Activated T-cell treated with anti-CD3 and anti-CD28 coated beads, Interleukin-2, amount 50 U/mL, for 24 hours (primary cell): ENCODE results near the gene LAG3.
A peak's percentile ranks its signal among the peaks of the same experiment; 100 is the strongest.

Experiments used
- DNase-seq: peaks from one replicate; pipeline ENCODE4 v3.0.0-alpha.2; 2020
- H3K27ac Mint-ChIP-seq: 2 replicates; pipeline ENCODE4 v1.8.0; 2020; ENCODE audit warnings: mild to moderate bottlenecking, mixed read lengths
- H3K27me3 Mint-ChIP-seq: 2 replicates; pipeline ENCODE4 v1.8.0; 2020; ENCODE audit warnings: mixed read lengths
- H3K36me3 Mint-ChIP-seq: 2 replicates; pipeline ENCODE4 v1.8.0; 2020; ENCODE audit warnings: low read depth, mixed read lengths
- H3K4me1 Mint-ChIP-seq: 2 replicates; pipeline ENCODE4 v1.8.0; 2020; ENCODE audit warnings: low read depth, mixed read lengths
- H3K4me3 Mint-ChIP-seq: 2 replicates; pipeline ENCODE4 v1.8.0; 2020; ENCODE audit warnings: mild to moderate bottlenecking, moderate library complexity, mixed read lengths
- H3K9me3 Mint-ChIP-seq: 2 replicates; pipeline ENCODE4 v1.8.0; 2020; ENCODE audit warnings: mixed read lengths

LAG3 gene

GRCh38 chr12:6813363-6813762, 41.0 kb downstream of the LAG3 start:
- Mint-ChIP-seq H3K36me3 (peaks cover 62% of the 10 kb centered on the region), H3K4me1 (peaks cover 15% of the 10 kb centered on the region), H3K27me3 (no peaks in the 10 kb centered on the region), H3K4me3 (no peak overlapping the region), H3K9me3 (no peaks in the 10 kb centered on the region), H3K27ac (no peak overlapping the region)
- DNase-seq = no peak

DNA sequence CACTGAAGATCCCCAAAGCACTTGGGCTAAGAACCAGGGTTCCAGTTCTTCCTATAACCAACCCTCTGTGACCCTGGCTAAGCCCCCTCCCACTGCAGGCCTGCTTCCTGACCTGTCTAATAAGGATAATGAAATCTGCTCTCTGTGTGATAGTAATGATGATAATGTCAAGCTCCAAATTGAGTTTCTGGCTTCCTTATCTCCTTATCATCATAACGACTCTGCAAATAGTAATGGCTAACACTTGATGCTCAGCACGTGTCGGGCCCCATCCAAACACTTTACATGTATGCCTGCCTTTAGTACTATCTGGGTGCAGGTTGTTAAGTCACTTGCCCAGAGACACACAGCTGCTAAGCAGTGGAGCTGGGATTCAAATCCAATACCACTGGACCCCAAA, 44.3 kb downstream of the LAG3 start:
- Mint-ChIP-seq H3K9me3 (no peaks in the 10 kb centered on the region), H3K36me3 (peaks cover 63% of the 10 kb centered on the region), H3K27me3 (peaks cover 6% of the 10 kb centered on the region), H3K27ac (no peak overlapping the region), H3K4me1 (peaks cover 8% of the 10 kb centered on the region), H3K4me3 (no peak overlapping the region)
- DNase-seq = no peak

- no peak for DNase-seq
- Mint-ChIP-seq H3K9me3 (no peaks in the 10 kb centered on the region), H3K36me3 (peaks cover 63% of the 10 kb centered on the region), H3K27me3 (peaks cover 10% of the 10 kb centered on the region), H3K27ac (no peak overlapping the region), H3K4me1 (peaks cover 12% of the 10 kb centered on the region), H3K4me3 (no peak overlapping the region)
Measured at GRCh38 chr12:6817098-6817497, 44.8 kb downstream of the LAG3 start.

DNA sequence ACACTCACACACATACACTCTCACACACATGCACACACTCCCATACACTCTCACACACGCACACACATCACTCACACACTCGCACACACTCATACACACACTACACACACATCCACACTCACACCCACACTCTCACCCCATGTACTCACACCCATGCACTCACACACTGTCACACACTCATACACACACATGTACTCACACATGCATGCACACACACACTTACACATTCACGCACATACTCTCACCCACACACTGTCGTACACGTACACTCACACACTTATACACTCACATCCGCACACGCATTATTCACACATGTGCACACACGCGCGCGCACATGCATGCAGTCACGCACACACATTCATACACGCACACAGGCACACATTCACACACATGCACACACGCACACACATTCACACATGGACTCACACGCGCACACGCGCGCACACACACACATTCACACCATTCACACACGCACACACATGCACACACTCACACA, 45.4 kb downstream of the LAG3 start:
- Mint-ChIP-seq H3K9me3 (no peaks in the 10 kb centered on the region), H3K27me3 (peaks cover 16% of the 10 kb centered on the region), H3K36me3 (peaks cover 63% of the 10 kb centered on the region), H3K27ac (peak overlapping the region; percentile 1), H3K4me3 (no peak overlapping the region), H3K4me1 (peaks cover 13% of the 10 kb centered on the region)
- DNase-seq = no peak

DNA sequence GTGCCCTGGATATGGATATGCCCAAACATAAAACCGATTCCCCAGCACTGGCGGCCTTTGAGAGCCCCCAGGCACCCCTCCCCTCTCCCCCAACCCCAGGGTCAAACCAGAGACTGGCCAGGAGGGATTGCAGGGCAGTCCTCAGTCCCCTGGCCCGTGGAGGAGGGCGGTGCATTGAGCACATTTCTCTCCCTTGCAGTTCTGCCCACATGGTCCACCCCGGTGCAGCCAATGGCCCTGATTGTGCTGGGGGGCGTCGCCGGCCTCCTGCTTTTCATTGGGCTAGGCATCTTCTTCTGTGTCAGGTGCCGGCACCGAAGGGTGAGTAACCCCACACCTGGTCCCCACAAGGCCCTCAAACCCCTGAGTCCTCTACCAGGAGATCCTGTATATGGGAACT, 45.9 kb downstream of the LAG3 start:
- H3K4me3 Mint-ChIP-seq = no peak overlapping the region
- peaks cover 13% of the 10 kb centered on the region for H3K4me1 Mint-ChIP-seq
- no peak overlapping the region for H3K27ac Mint-ChIP-seq
- peaks cover 21% of the 10 kb centered on the region for H3K27me3 Mint-ChIP-seq
- H3K36me3 Mint-ChIP-seq = peaks cover 63% of the 10 kb centered on the region
- no peak for DNase-seq
- H3K9me3 Mint-ChIP-seq = no peaks in the 10 kb centered on the region

DNA sequence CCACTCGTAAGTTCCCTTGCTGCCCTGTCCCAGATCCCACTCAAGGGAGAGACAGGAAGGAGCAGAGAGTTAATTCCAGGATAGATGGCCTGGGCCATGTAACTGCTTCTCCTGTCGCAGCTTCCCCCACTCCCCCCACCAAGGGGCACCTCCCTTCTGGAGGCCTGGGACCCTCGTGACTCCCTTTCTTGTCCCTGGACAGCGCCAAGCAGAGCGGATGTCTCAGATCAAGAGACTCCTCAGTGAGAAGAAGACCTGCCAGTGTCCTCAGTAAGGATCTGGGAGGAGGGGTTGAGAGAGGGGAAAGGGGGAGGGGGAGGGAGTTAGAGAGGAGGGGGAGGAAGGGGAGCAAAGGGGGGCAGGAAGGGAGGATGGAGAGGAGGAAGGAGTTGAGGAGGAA, 46.3 kb downstream of the LAG3 start:
- Mint-ChIP-seq H3K4me1 (peaks cover 13% of the 10 kb centered on the region), H3K9me3 (no peaks in the 10 kb centered on the region), H3K27ac (no peak overlapping the region), H3K27me3 (peaks cover 25% of the 10 kb centered on the region), H3K4me3 (no peak overlapping the region), H3K36me3 (peaks cover 59% of the 10 kb centered on the region)
- no peak for DNase-seq

DNA sequence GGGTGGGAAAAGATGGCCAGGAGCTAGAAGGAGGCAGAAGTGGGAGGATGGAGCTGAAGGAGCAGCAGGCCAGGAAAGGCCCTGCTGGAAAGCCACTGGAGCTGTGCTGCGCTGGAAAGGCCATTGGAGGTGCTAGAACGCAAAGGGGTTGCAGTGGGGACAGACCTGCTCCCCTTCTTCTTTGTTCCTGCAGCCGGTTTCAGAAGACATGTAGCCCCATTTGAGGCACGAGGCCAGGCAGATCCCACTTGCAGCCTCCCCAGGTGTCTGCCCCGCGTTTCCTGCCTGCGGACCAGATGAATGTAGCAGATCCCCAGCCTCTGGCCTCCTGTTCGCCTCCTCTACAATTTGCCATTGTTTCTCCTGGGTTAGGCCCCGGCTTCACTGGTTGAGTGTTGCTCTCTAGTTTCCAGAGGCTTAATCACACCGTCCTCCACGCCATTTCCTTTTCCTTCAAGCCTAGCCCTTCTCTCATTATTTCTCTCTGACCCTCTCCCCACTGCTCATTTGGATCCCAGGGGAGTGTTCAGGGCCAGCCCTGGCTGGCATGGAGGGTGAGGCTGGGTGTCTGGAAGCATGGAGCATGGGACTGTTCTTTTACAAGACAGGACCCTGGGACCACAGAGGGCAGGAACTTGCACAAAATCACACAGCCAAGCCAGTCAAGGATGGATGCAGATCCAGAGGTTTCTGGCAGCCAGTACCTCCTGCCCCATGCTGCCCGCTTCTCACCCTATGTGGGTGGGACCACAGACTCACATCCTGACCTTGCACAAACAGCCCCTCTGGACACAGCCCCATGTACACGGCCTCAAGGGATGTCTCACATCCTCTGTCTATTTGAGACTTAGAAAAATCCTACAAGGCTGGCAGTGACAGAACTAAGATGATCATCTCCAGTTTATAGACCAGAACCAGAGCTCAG, 47.0 kb downstream of the LAG3 start:
- Mint-ChIP-seq H3K36me3 (peaks cover 51% of the 10 kb centered on the region), H3K27ac (peak overlapping the region; percentile 37), H3K9me3 (no peaks in the 10 kb centered on the region), H3K27me3 (peaks cover 31% of the 10 kb centered on the region), H3K4me3 (no peak overlapping the region), H3K4me1 (peaks cover 13% of the 10 kb centered on the region)
- no peak for DNase-seq

- DNase-seq = no peak
- Mint-ChIP-seq H3K36me3 (peaks cover 44% of the 10 kb centered on the region), H3K4me3 (no peak overlapping the region), H3K9me3 (no peaks in the 10 kb centered on the region), H3K4me1 (peaks cover 14% of the 10 kb centered on the region), H3K27me3 (peaks cover 37% of the 10 kb centered on the region), H3K27ac (no peak overlapping the region)
Measured at GRCh38 chr12:6820166-6820565, 47.8 kb downstream of the LAG3 start.

DNA sequence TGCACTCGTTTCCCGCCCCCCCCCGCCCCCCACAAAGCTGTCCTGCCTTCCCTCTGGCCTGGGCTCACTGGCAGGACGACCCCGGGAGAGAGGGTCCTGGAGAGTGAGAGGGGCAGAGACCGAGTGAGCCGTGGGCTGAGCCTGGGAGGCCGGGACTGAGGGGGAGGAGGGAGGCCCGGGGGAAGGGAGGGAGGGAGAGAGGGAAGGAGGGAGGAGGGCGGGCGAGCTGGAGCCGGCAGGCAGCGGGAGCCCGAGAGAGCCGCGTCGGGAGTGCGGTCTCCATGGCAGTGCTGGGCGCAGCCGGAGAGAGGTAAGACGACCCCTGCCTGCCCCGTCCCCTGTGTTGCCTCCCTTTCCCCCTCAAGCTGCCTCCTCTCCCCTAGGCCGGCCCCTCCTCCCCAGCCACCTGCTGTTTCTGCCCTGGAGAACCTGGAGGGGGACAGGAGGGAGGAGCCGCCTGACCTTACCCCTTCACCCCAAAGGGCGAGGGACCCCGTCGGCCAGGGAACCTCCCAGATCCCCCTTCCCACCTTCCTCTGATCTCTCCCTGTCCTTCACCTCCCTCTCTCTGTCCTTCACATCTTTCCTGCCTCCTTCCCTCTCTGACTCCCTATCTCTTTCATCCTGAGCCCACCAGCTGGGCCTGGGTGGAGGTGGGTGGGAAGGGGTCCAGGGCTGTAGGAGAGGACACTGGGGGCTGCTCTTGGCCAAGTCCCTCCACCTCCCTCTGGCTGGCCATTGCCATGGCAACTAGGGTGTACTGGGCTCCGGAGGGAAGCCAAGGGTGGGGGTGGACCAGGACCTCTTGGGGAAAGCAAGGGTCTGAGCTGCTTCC, 49.5 kb downstream of the LAG3 start, which contains the start of gene GPR162:
TSS of gene GPR162 (plus strand) at position 231 of the 835 bp plus-strand sequence. CDS start 2,078 bp downstream, outside the sequence.
- peak within 1 kb of the TSS; percentile 57 for H3K27ac Mint-ChIP-seq
- no peak for DNase-seq

GRCh38 chr12:6822426-6823135, 50.3 kb downstream of the LAG3 start:
- Mint-ChIP-seq H3K4me1 (peaks cover 23% of the 10 kb centered on the region), H3K27ac (peak overlapping the region; percentile 57), H3K4me3 (no peak overlapping the region), H3K27me3 (peaks cover 60% of the 10 kb centered on the region), H3K36me3 (peaks cover 24% of the 10 kb centered on the region), H3K9me3 (no peaks in the 10 kb centered on the region)
- no peak for DNase-seq

More for the DNA sequence above, 49.5 kb downstream of the LAG3 start, which contains the start of gene GPR162:
- Mint-ChIP-seq H3K9me3 (no peaks in the 10 kb centered on the region), H3K27me3 (peaks cover 52% of the 10 kb centered on the region), H3K4me1 (peaks cover 18% of the 10 kb centered on the region), H3K36me3 (peaks cover 29% of the 10 kb centered on the region), H3K4me3 (peak within 1 kb of the TSS; percentile 43)

GRCh38 chr12:6823182-6824084, 51.1 kb downstream of the LAG3 start:
- Mint-ChIP-seq H3K27ac (no peak overlapping the region), H3K36me3 (peaks cover 16% of the 10 kb centered on the region), H3K4me3 (no peak overlapping the region), H3K9me3 (no peaks in the 10 kb centered on the region), H3K27me3 (peaks cover 63% of the 10 kb centered on the region), H3K4me1 (peaks cover 26% of the 10 kb centered on the region)
- DNase-seq = no peak

- Mint-ChIP-seq H3K36me3 (peaks cover 9% of the 10 kb centered on the region), H3K4me1 (peaks cover 31% of the 10 kb centered on the region), H3K9me3 (no peaks in the 10 kb centered on the region), H3K27me3 (peaks cover 68% of the 10 kb centered on the region), H3K4me3 (no peak overlapping the region), H3K27ac (no peak overlapping the region)
- DNase-seq = no peak
Measured at GRCh38 chr12:6824085-6824775, 51.9 kb downstream of the LAG3 start.

GRCh38 chr12:6824901-6825381, 52.6 kb downstream of the LAG3 start:
- Mint-ChIP-seq H3K9me3 (no peaks in the 10 kb centered on the region), H3K27me3 (peaks cover 74% of the 10 kb centered on the region), H3K36me3 (peaks cover 2% of the 10 kb centered on the region), H3K4me3 (no peak overlapping the region), H3K27ac (no peak overlapping the region), H3K4me1 (peaks cover 36% of the 10 kb centered on the region)
- DNase-seq = no peak
